ENCODE measurements around the gene OR3A3. TPM values are rescaled to one million over a fixed set of nuclear protein-coding genes. Genes with fewer than 3 reads are reported as not detected.
"Not testable (repeated sequence)": the region's sequence is repeated elsewhere in the genome, so short reads cannot be mapped to it uniquely, and the experiment has no call there.

Gene OR3A3
- polyA plus RNA-seq (2012; ENCODE audit: insufficient read depth, insufficient read length) = not detected

- no peak within 1 kb of the TSS for H3K4me3 ChIP-seq (ENCODE audit: low read length)
Measured at GRCh38 chr17:3411070-3411469, at the start of gene OR3A3. Gene OR3A3 (plus strand): TSS chr17:3411370.

GRCh38 chr17:3371167-3371566 is 40.0 kb upstream of the OR3A3 start:
- H3K4me3 ChIP-seq (ENCODE audit: low read length); DNase-seq (ENCODE audit: low read depth, low spot score): not testable (repeated sequence)

More at GRCh38 chr17:3411070-3411469, at the start of gene OR3A3:
- no peak for DNase-seq (ENCODE audit: low read depth, low spot score)

GRCh38 chr17:3378321-3378720 is 32.8 kb upstream of the OR3A3 start:
- H3K4me3 ChIP-seq (ENCODE audit: low read length) = no peak overlapping the region
- DNase-seq (ENCODE audit: low read depth, low spot score) = no peak

- H3K4me3 ChIP-seq (ENCODE audit: low read length) = no peak overlapping the region
- DNase-seq (ENCODE audit: low read depth, low spot score) = no peak
Measured at GRCh38 chr17:3381957-3382356, 29.2 kb upstream of the OR3A3 start.

GRCh38 chr17:3385869-3386816 is 25.0 kb upstream of the OR3A3 start, which contains the start of gene OR3A2:
Gene OR3A2 (minus strand): TSS chr17:3386308.
- H3K4me3 ChIP-seq (ENCODE audit: low read length) = peak within 1 kb of the TSS; percentile 65
- peak; percentile 50 for DNase-seq (ENCODE audit: low read depth, low spot score)

- no peak for DNase-seq (ENCODE audit: low read depth, low spot score)
- H3K4me3 ChIP-seq (ENCODE audit: low read length) = no peak overlapping the region
Measured at GRCh38 chr17:3389791-3390190, 21.4 kb upstream of the OR3A3 start.

GRCh38 chr17:3397801-3398200 is 13.4 kb upstream of the OR3A3 start:
- DNase-seq (ENCODE audit: low read depth, low spot score); H3K4me3 ChIP-seq (ENCODE audit: low read length): not testable (repeated sequence)

GRCh38 chr17:3398310-3398709 is 12.9 kb upstream of the OR3A3 start, which contains the start of gene OR1E1:
Gene OR1E1 (minus strand): TSS chr17:3398410. CDS start chr17:3398410, 0 bp downstream.
- no peak within 1 kb of the TSS for H3K4me3 ChIP-seq (ENCODE audit: low read length)
- no peak for DNase-seq (ENCODE audit: low read depth, low spot score)

GRCh38 chr17:3400055-3400454 is 11.1 kb upstream of the OR3A3 start:
- H3K4me3 ChIP-seq (ENCODE audit: low read length) = no peak overlapping the region
- peak; percentile 10 for DNase-seq (ENCODE audit: low read depth, low spot score)

- no peak overlapping the region for H3K4me3 ChIP-seq (ENCODE audit: low read length)
- no peak for DNase-seq (ENCODE audit: low read depth, low spot score)
Measured at GRCh38 chr17:3401786-3402185, 9.4 kb upstream of the OR3A3 start.

- not testable (repeated sequence) for H3K4me3 ChIP-seq (ENCODE audit: low read length); DNase-seq (ENCODE audit: low read depth, low spot score)
Measured at GRCh38 chr17:3403856-3404255, 7.3 kb upstream of the OR3A3 start.

- not testable (repeated sequence) for H3K4me3 ChIP-seq (ENCODE audit: low read length); DNase-seq (ENCODE audit: low read depth, low spot score)
Measured at GRCh38 chr17:3412216-3412615, 1.0 kb downstream of the OR3A3 start.

- no peak overlapping the region for H3K4me3 ChIP-seq (ENCODE audit: low read length)
- no peak for DNase-seq (ENCODE audit: low read depth, low spot score)
Measured at GRCh38 chr17:3415610-3416009, 4.4 kb downstream of the OR3A3 start.

- no peak for DNase-seq (ENCODE audit: low read depth, low spot score)
- H3K4me3 ChIP-seq (ENCODE audit: low read length) = no peak overlapping the region
Measured at GRCh38 chr17:3418222-3418621, 7.1 kb downstream of the OR3A3 start.

GRCh38 chr17:3433215-3433614 is 22.0 kb downstream of the OR3A3 start:
- not testable (repeated sequence) for H3K4me3 ChIP-seq (ENCODE audit: low read length)
- DNase-seq (ENCODE audit: low read depth, low spot score) = peak; percentile 12

- no peak for DNase-seq (ENCODE audit: low read depth, low spot score)
- H3K4me3 ChIP-seq (ENCODE audit: low read length) = no peak within 1 kb of the TSS
Measured at GRCh38 chr17:3433741-3434140, 22.6 kb downstream of the OR3A3 start, which contains the start of gene OR1E2. Gene OR1E2 (minus strand): TSS chr17:3433841. CDS start chr17:3433841, 0 bp downstream.

GRCh38 chr17:3438368-3438767 is 27.2 kb downstream of the OR3A3 start:
- H3K4me3 ChIP-seq (ENCODE audit: low read length) = no peak overlapping the region
- no peak for DNase-seq (ENCODE audit: low read depth, low spot score)

- no peak for DNase-seq (ENCODE audit: low read depth, low spot score)
- no peak overlapping the region for H3K4me3 ChIP-seq (ENCODE audit: low read length)
Measured at GRCh38 chr17:3440451-3440850, 29.3 kb downstream of the OR3A3 start.

- peak; percentile 14 for DNase-seq (ENCODE audit: low read depth, low spot score)
- no peak overlapping the region for H3K4me3 ChIP-seq (ENCODE audit: low read length)
Measured at GRCh38 chr17:3447625-3448024, 36.5 kb downstream of the OR3A3 start.

- no peak for DNase-seq (ENCODE audit: low read depth, low spot score)
- H3K4me3 ChIP-seq (ENCODE audit: low read length) = no peak overlapping the region
Measured at GRCh38 chr17:3448059-3448665, 37.0 kb downstream of the OR3A3 start.

All from Jurkat, Clone E6-1 (cell line).